OCI-LY3 (cell line): Measurements from ENCODE around the gene CELF2.

Experiments used
- H2AFZ ChIP-seq: fragments of 200-600, 300-600 bp; shearing (Covaris generic); 2 replicates; pipeline ENCODE4 v1.6.0; 2014; ENCODE audit warnings: antibody characterized with exemption, low read depth, low read length
- H3K27ac ChIP-seq: fragments of 200-600, 300-600 bp; sonication (generic); 2 replicates; pipeline ENCODE4 v1.5.1; 2014; ENCODE audit warnings: mild to moderate bottlenecking, low read length, moderate library complexity, mixed read lengths
- H3K27me3 ChIP-seq: fragments of 200-600, 300-600 bp; sonication (generic); 2 replicates; pipeline ENCODE4 v1.6.1; 2014; ENCODE audit warnings: low read depth, low read length, mixed read lengths
- H3K36me3 ChIP-seq: fragments of 200-600, 300-600 bp; sonication (generic); replicated peaks from 2 replicates; pipeline ENCODE3; 2014; ENCODE audit warnings: low read depth, low read length, mixed read lengths
- H3K4me1 ChIP-seq: fragments of 300-600, 200-600 bp; sonication (generic); 2 replicates; pipeline ENCODE4 v1.6.1; 2014; ENCODE audit warnings: low read length, mixed read lengths
- H3K4me2 ChIP-seq: fragments of 200-600, 300-600 bp; sonication (generic); 2 replicates; pipeline ENCODE4 v1.6.1; 2014; ENCODE audit warnings: low read length, mixed read lengths
- H3K4me3 ChIP-seq: fragments of 300-600, 200-600 bp; sonication (generic); 2 replicates; pipeline ENCODE4 v1.5.1; 2014; ENCODE audit warnings: antibody characterized with exemption, mild to moderate bottlenecking, low read length, moderate library complexity
- H3K79me2 ChIP-seq: fragments of 300-600, 200-600 bp; shearing (Covaris generic); 2 replicates; pipeline ENCODE4 v1.6.1; 2014; ENCODE audit warnings: mild to moderate bottlenecking, low read length, mixed read lengths
- H3K9ac ChIP-seq: fragments of 300-600, 200-600 bp; shearing (Covaris generic); 2 replicates; pipeline ENCODE4 v1.6.0; 2014; ENCODE audit warnings: mild to moderate bottlenecking, low read length, moderate library complexity
- H3K9me3 ChIP-seq: fragments of 200-600, 300-600 bp; shearing (Covaris generic); 2 replicates; pipeline ENCODE4 v1.6.1; 2014; ENCODE audit warnings: low read length, mixed read lengths; ENCODE audit not compliant: insufficient read depth
- H4K20me1 ChIP-seq: fragments of 200-600, 300-600 bp; sonication (generic); 2 replicates; pipeline ENCODE4 v1.6.1; 2016; ENCODE audit warnings: low read length, mixed read lengths; ENCODE audit not compliant: insufficient read depth
- EZH2phosphoT487 ChIP-seq: fragments of 200-600 bp; shearing (Covaris generic); IDR thresholded peaks from 2 replicates; pipeline ENCODE4 v1.6.1; 2018; ENCODE audit warnings: antibody characterized with exemption, mixed run types, low read depth
- TF ChIP-seq, protein P1 (sequence below): fragments of 200-600, 300-600 bp; sonication (generic); IDR thresholded peaks from 2 replicates; pipeline ENCODE4 v1.5.1; 2014; ENCODE audit warnings: antibody characterized with exemption, low read length, low read depth

The CELF2 gene

DNA sequence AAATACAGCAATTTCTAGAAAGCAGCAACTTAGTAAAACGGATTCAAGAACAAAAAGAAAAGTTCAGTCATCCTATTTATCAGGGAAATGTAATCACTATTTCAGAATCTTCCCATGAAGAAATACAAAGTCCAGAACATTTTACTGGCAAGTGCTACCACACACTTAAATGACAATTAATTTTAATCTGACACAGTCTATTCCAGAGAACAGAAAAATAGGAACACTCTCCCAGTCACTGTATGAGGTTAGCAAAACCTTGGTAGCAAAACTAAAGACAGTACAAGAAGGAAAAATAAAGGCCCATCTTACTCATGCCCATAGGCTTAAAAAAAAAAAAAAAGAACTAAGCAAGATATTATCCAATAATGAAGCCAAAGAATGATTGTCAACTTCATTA, 295.8 kb downstream of the CELF2 start:
- no peaks in the 10 kb centered on the region for H3K36me3 ChIP-seq
- TF ChIP-seq, protein P1, sequence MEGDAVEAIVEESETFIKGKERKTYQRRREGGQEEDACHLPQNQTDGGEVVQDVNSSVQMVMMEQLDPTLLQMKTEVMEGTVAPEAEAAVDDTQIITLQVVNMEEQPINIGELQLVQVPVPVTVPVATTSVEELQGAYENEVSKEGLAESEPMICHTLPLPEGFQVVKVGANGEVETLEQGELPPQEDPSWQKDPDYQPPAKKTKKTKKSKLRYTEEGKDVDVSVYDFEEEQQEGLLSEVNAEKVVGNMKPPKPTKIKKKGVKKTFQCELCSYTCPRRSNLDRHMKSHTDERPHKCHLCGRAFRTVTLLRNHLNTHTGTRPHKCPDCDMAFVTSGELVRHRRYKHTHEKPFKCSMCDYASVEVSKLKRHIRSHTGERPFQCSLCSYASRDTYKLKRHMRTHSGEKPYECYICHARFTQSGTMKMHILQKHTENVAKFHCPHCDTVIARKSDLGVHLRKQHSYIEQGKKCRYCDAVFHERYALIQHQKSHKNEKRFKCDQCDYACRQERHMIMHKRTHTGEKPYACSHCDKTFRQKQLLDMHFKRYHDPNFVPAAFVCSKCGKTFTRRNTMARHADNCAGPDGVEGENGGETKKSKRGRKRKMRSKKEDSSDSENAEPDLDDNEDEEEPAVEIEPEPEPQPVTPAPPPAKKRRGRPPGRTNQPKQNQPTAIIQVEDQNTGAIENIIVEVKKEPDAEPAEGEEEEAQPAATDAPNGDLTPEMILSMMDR, result no peak
- no peak for TF ChIP-seq EZH2phosphoT487
- H3K9me3 ChIP-seq, result no peaks in the 10 kb centered on the region; the same call in 1 of the 2 replicates
- H2AFZ ChIP-seq, result no peak overlapping the region
- no peak overlapping the region for H3K4me2 ChIP-seq
- no peaks in the 10 kb centered on the region for H3K27me3 ChIP-seq
- H3K9ac ChIP-seq, result no peak overlapping the region
- H3K79me2 ChIP-seq, result no peaks in the 10 kb centered on the region
- H4K20me1 ChIP-seq, result no peaks in the 10 kb centered on the region
- no peak overlapping the region for H3K27ac ChIP-seq
- H3K4me3 ChIP-seq, result no peak overlapping the region
- no peaks in the 10 kb centered on the region for H3K4me1 ChIP-seq

- no peaks in the 10 kb centered on the region for H3K36me3 ChIP-seq
- TF ChIP-seq, protein P1, result no peak
- no peak for TF ChIP-seq EZH2phosphoT487
Measured at GRCh38 chr10:11317936-11318670, 300.4 kb downstream of the CELF2 start.

GRCh38 chr10:11318826-11319598, 301.3 kb downstream of the CELF2 start:
- H3K4me1 ChIP-seq, result no peaks in the 10 kb centered on the region
- TF ChIP-seq EZH2phosphoT487, result no peak
- TF ChIP-seq, protein P1, result no peak
- no peak overlapping the region for H3K4me3 ChIP-seq
- no peak overlapping the region for H3K4me2 ChIP-seq
- no peaks in the 10 kb centered on the region for H4K20me1 ChIP-seq
- no peak overlapping the region for H3K27ac ChIP-seq
- H3K9ac ChIP-seq, result no peak overlapping the region
- H2AFZ ChIP-seq, result no peak overlapping the region
- no peaks in the 10 kb centered on the region for H3K9me3 ChIP-seq
- no peaks in the 10 kb centered on the region for H3K27me3 ChIP-seq
- no peaks in the 10 kb centered on the region for H3K79me2 ChIP-seq
- no peaks in the 10 kb centered on the region for H3K36me3 ChIP-seq

More at GRCh38 chr10:11317936-11318670, 300.4 kb downstream of the CELF2 start:
- no peak overlapping the region for H3K27ac ChIP-seq
- H4K20me1 ChIP-seq, result no peaks in the 10 kb centered on the region
- no peak overlapping the region for H2AFZ ChIP-seq
- no peaks in the 10 kb centered on the region for H3K27me3 ChIP-seq
- no peaks in the 10 kb centered on the region for H3K4me1 ChIP-seq
- H3K4me2 ChIP-seq, result no peak overlapping the region
- H3K9me3 ChIP-seq, result no peaks in the 10 kb centered on the region
- H3K9ac ChIP-seq, result no peak overlapping the region
- H3K4me3 ChIP-seq, result no peak overlapping the region
- no peaks in the 10 kb centered on the region for H3K79me2 ChIP-seq

GRCh38 chr10:11319990-11320602, 302.4 kb downstream of the CELF2 start:
- no peak overlapping the region for H3K4me3 ChIP-seq
- no peaks in the 10 kb centered on the region for H3K79me2 ChIP-seq
- H4K20me1 ChIP-seq, result no peaks in the 10 kb centered on the region
- H3K9me3 ChIP-seq, result no peaks in the 10 kb centered on the region
- TF ChIP-seq, protein P1, result no peak
- TF ChIP-seq EZH2phosphoT487, result no peak
- H2AFZ ChIP-seq, result no peak overlapping the region
- no peaks in the 10 kb centered on the region for H3K27me3 ChIP-seq
- no peaks in the 10 kb centered on the region for H3K4me1 ChIP-seq
- H3K27ac ChIP-seq, result no peak overlapping the region
- no peaks in the 10 kb centered on the region for H3K36me3 ChIP-seq
- H3K9ac ChIP-seq, result no peak overlapping the region
- H3K4me2 ChIP-seq, result no peak overlapping the region
